Measurements from ENCODE around the gene ZNF419. TPM values are rescaled to one million over a fixed set of nuclear protein-coding genes. Genes with fewer than 3 reads are reported as not detected.

ZNF419 gene
- total RNA-seq, 4 donors from 2014 or later = 10.5 to 42.6 (median 16.2) TPM

GRCh38 chr19:57443121-57443696 is 44.3 kb upstream of the ZNF419 start:
- H3K4me1 ChIP-seq = no peaks in the 10 kb centered on the region
- DNase-seq (ENCODE audit: low spot score in 2 of 2) = no peak
- no peak overlapping the region for H3K4me3 ChIP-seq
- no peak for TF ChIP-seq EP300 (IDR thresholded peaks at IDR 0.05)
- TF ChIP-seq POLR2A (IDR thresholded peaks at IDR 0.05) = no peak
- TF ChIP-seq CTCF (IDR thresholded peaks at IDR 0.05) = no peak
- peaks cover 0 to 99% (median 34%) of the 10 kb centered on the region in 4 donors for H3K9me3 ChIP-seq
- no peak overlapping the region for H3K27ac ChIP-seq
- 72 to 82% methylated on average over 5 of the region's 5 CpGs for WGBS, 2 donors
- H3K27me3 ChIP-seq = no peaks in the 10 kb centered on the region
- peaks cover 3 to 96% (median 8%) of the 10 kb centered on the region in 3 donors for H3K36me3 ChIP-seq

GRCh38 chr19:57452307-57452706 is 35.2 kb upstream of the ZNF419 start:
- Histone ChIP-seq H3K4me3 (no peak overlapping the region), H3K4me1 (no peaks in the 10 kb centered on the region), H3K27me3 (no peaks in the 10 kb centered on the region), H3K27ac (no peak overlapping the region), H3K9me3 (peaks cover 0 to 99% (median 38%) of the 10 kb centered on the region in 4 donors), H3K36me3 (peaks cover 0 to 86% (median 0%) of the 10 kb centered on the region in 3 donors)
- WGBS, 2 donors = 90 to 94% methylated on average over 3 of the region's 3 CpGs
- no peak for DNase-seq (ENCODE audit: low spot score in 2 of 2)
- TF ChIP-seq EP300 (IDR thresholded peaks at IDR 0.05) = no peak
- TF ChIP-seq CTCF (IDR thresholded peaks at IDR 0.05) = no peak
- no peak for TF ChIP-seq POLR2A (IDR thresholded peaks at IDR 0.05)

DNA sequence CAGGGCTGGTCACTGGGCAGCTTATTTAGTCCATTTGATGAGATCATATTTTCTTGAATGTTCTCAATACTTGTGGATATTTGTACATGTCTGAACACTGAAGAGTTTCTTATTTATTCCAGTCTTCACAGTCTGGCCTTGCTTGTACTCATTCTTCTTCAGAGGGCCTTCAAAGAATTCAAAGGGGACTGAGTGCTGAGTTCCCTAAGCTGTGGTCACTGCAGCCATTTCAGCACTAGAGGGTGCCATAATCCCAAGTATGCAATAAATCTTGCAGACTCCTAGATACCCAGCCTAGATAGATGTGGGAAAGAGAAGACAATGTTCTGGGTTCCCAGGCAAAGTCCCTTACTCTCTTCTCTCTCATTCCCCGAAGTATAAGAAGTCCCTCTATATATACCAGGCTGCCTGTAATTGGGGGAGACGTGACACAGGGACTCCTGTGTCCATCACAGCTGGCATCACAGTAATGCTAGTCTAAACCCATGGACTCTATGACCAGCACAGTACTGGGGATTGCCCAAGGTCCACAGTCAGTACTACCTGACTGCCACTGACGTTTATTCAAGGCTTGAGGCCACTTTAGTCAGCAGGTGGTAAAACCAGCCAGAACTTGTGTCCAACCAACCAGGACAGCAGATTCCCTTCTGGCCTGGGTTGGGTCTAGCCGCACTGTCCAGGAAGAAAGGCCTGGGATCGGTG is 21.7 kb upstream of the ZNF419 start:
- Histone ChIP-seq H3K27me3 (no peaks in the 10 kb centered on the region), H3K36me3 (peaks cover 0 to 55% (median 3%) of the 10 kb centered on the region in 3 donors), H3K4me1 (no peaks in the 10 kb centered on the region), H3K4me3 (no peak overlapping the region), H3K27ac (no peak overlapping the region), H3K9me3 (peaks cover under 1 to 100% (median 53%) of the 10 kb centered on the region in 4 donors)
- DNase-seq (ENCODE audit: low spot score in 2 of 2) = no peak
- TF ChIP-seq CTCF (IDR thresholded peaks at IDR 0.05) = no peak
- TF ChIP-seq EP300 (IDR thresholded peaks at IDR 0.05) = no peak
- no peak for TF ChIP-seq POLR2A (IDR thresholded peaks at IDR 0.05)
- WGBS, 2 donors = 97 to 99% methylated on average over 3 to 5 of the region's 5 CpGs

- Histone ChIP-seq H3K9me3 (peaks cover 4 to 100% (median 54%) of the 10 kb centered on the region in 4 donors), H3K4me3 (no peak overlapping the region)
These were observed 21.1 kb upstream of the ZNF419 start for GRCh38 chr19:57466489-57466888.

More at GRCh38 chr19:57466489-57466888, 21.1 kb upstream of the ZNF419 start:
- peaks cover 0 to 61% (median 3%) of the 10 kb centered on the region in 3 donors for H3K36me3 ChIP-seq
- no peak for DNase-seq (ENCODE audit: low spot score in 2 of 2)
- WGBS, 2 donors = 98 to 100% methylated on average over 4 to 5 of the region's 5 CpGs
- H3K27me3 ChIP-seq = no peaks in the 10 kb centered on the region
- no peak for TF ChIP-seq CTCF (IDR thresholded peaks at IDR 0.05)
- no peak for TF ChIP-seq POLR2A (IDR thresholded peaks at IDR 0.05)
- no peak for TF ChIP-seq EP300 (IDR thresholded peaks at IDR 0.05)
- no peak overlapping the region for H3K27ac ChIP-seq
- no peaks in the 10 kb centered on the region for H3K4me1 ChIP-seq
